Mononuclear cell (primary cell): ENCODE data around the gene TMCC1. TPM values are rescaled to one million over a fixed set of nuclear protein-coding genes. Genes with fewer than 3 reads are reported as not detected.
"Not testable (repeated sequence)": the region's sequence is repeated elsewhere in the genome, so short reads cannot be mapped to it uniquely, and the experiment has no call there.

Source experiments
- H3K27me3 ChIP-seq: 2 replicates; pipeline ENCODE4 v1.6.0; 2011; ENCODE audit warnings: low read length, control low read depth; ENCODE audit not compliant: insufficient read depth
- H3K4me1 ChIP-seq: 2 replicates; pipeline ENCODE4 v1.5.1; 2011; ENCODE audit warnings: mild to moderate bottlenecking, low read length, control low read depth; ENCODE audit not compliant: insufficient read depth
- H3K4me3 ChIP-seq: 2 replicates; pipeline ENCODE4 v1.5.1; 2011; ENCODE audit warnings: mild to moderate bottlenecking, low read length, moderate library complexity
- H3K9me3 ChIP-seq: 2 replicates; pipeline ENCODE4 v1.5.1; 2011; ENCODE audit warnings: low read depth, mild to moderate bottlenecking, control low read depth, low read length
- total RNA-seq: library from RNA; depleted of rRNA; stranded (reverse); fragments of >200 nt; gene quantifications from one replicate; pipeline ENCODE4 v1.2.3, GENCODE V29; 2012

TMCC1 gene
- total RNA-seq, 1 donor, result 17.1 TPM

- H3K4me3 ChIP-seq, result no peak overlapping the region
- no peaks in the 10 kb centered on the region for H3K9me3 ChIP-seq
- H3K4me1 ChIP-seq, result no peaks in the 10 kb centered on the region
- no peaks in the 10 kb centered on the region for H3K27me3 ChIP-seq
Measured at GRCh38 chr3:129865806-129866205, 27.7 kb downstream of the TMCC1 start.

- Histone ChIP-seq H3K9me3 (no peaks in the 10 kb centered on the region), H3K27me3 (no peaks in the 10 kb centered on the region), H3K4me1 (no peaks in the 10 kb centered on the region), H3K4me3 (no peak overlapping the region)
Measured at GRCh38 chr3:129864519-129864918, 29.0 kb downstream of the TMCC1 start.

GRCh38 chr3:129859272-129859671 lies 34.2 kb downstream of the TMCC1 start:
- H3K9me3 ChIP-seq, result no peaks in the 10 kb centered on the region
- H3K4me3 ChIP-seq, result no peak overlapping the region
- peaks cover 20% of the 10 kb centered on the region for H3K4me1 ChIP-seq
- no peaks in the 10 kb centered on the region for H3K27me3 ChIP-seq

GRCh38 chr3:129857899-129858298 lies 35.6 kb downstream of the TMCC1 start:
- Histone ChIP-seq H3K27me3 (no peaks in the 10 kb centered on the region), H3K9me3 (no peaks in the 10 kb centered on the region), H3K4me3 (no peak overlapping the region), H3K4me1 (peaks cover 20% of the 10 kb centered on the region)

- not testable (repeated sequence) for H3K27me3 ChIP-seq, H3K4me3 ChIP-seq, H3K9me3 ChIP-seq
- H3K4me1 ChIP-seq, result peaks cover 20% of the 10 kb centered on the region
Measured at GRCh38 chr3:129856790-129857189, 36.7 kb downstream of the TMCC1 start.

GRCh38 chr3:129855832-129856419 lies 37.6 kb downstream of the TMCC1 start:
- Histone ChIP-seq H3K4me1 (peaks cover 20% of the 10 kb centered on the region), H3K4me3 (no peak overlapping the region), H3K27me3 (no peaks in the 10 kb centered on the region), H3K9me3 (no peaks in the 10 kb centered on the region)

GRCh38 chr3:129855170-129855831 lies 38.2 kb downstream of the TMCC1 start:
- Histone ChIP-seq H3K27me3 (no peaks in the 10 kb centered on the region), H3K4me3 (no peak overlapping the region), H3K4me1 (peaks cover 20% of the 10 kb centered on the region), H3K9me3 (no peaks in the 10 kb centered on the region)

GRCh38 chr3:129854460-129854859 lies 39.1 kb downstream of the TMCC1 start:
- H3K27me3 ChIP-seq, result no peaks in the 10 kb centered on the region
- peaks cover 20% of the 10 kb centered on the region for H3K4me1 ChIP-seq
- no peak overlapping the region for H3K4me3 ChIP-seq
- no peaks in the 10 kb centered on the region for H3K9me3 ChIP-seq

- Histone ChIP-seq H3K9me3 (no peaks in the 10 kb centered on the region), H3K27me3 (no peaks in the 10 kb centered on the region)
Measured at GRCh38 chr3:129845956-129846355, 47.6 kb downstream of the TMCC1 start.

GRCh38 chr3:129840707-129841360 lies 52.7 kb downstream of the TMCC1 start:
- Histone ChIP-seq H3K9me3 (no peaks in the 10 kb centered on the region), H3K4me3 (no peak overlapping the region), H3K27me3 (no peaks in the 10 kb centered on the region), H3K4me1 (peaks cover 6% of the 10 kb centered on the region)

More at GRCh38 chr3:129845956-129846355, 47.6 kb downstream of the TMCC1 start:
- Histone ChIP-seq H3K4me3 (no peak overlapping the region), H3K4me1 (no peaks in the 10 kb centered on the region)

GRCh38 chr3:129838086-129838485 lies 55.4 kb downstream of the TMCC1 start:
- Histone ChIP-seq H3K9me3 (no peaks in the 10 kb centered on the region), H3K4me1 (peaks cover 6% of the 10 kb centered on the region), H3K4me3 (no peak overlapping the region), H3K27me3 (no peaks in the 10 kb centered on the region)

GRCh38 chr3:129837065-129837642 lies 56.4 kb downstream of the TMCC1 start:
- H3K4me1 ChIP-seq, result peaks cover 6% of the 10 kb centered on the region
- no peaks in the 10 kb centered on the region for H3K27me3 ChIP-seq
- no peaks in the 10 kb centered on the region for H3K9me3 ChIP-seq
- H3K4me3 ChIP-seq, result no peak overlapping the region

GRCh38 chr3:129836381-129837064 lies 57.0 kb downstream of the TMCC1 start:
- H3K4me3 ChIP-seq, result no peak overlapping the region
- H3K4me1 ChIP-seq, result peaks cover 6% of the 10 kb centered on the region
- no peaks in the 10 kb centered on the region for H3K9me3 ChIP-seq
- H3K27me3 ChIP-seq, result no peaks in the 10 kb centered on the region

- Histone ChIP-seq H3K4me3 (no peak overlapping the region), H3K4me1 (peaks cover 6% of the 10 kb centered on the region), H3K27me3 (no peaks in the 10 kb centered on the region), H3K9me3 (no peaks in the 10 kb centered on the region)
Measured at GRCh38 chr3:129835198-129835597, 58.3 kb downstream of the TMCC1 start.

GRCh38 chr3:129834580-129834979 lies 58.9 kb downstream of the TMCC1 start:
- peaks cover 6% of the 10 kb centered on the region for H3K4me1 ChIP-seq
- no peaks in the 10 kb centered on the region for H3K9me3 ChIP-seq
- H3K27me3 ChIP-seq, result no peaks in the 10 kb centered on the region
- H3K4me3 ChIP-seq, result no peak overlapping the region
